AG04449 (cell line): ENCODE measurements around the gene USP8.

Source experiments
- CTCF ChIA-PET: fragments of 350-600 bp; formaldehyde crosslinking; extraction: SDS; loops from one replicate; lab custom pipeline; 2021; ENCODE audit warnings: antibody characterized with exemption; lab: Yijun Ruan, JAX
- POLR2A ChIA-PET: fragments of 400-600, 350-600 bp; formaldehyde crosslinking; extraction: SDS; loops from one replicate; lab custom pipeline; 2020; ENCODE audit warnings: antibody characterized with exemption, inconsistent platforms; lab: Yijun Ruan, JAX
- DNase-seq: peaks from one replicate; pipeline ENCODE4 v3.0.0-alpha.2; 2010; ENCODE audit warnings: low read depth, low spot score
- H3K4me3 ChIP-seq: 2 replicates; pipeline ENCODE4 v1.5.1; 2011; ENCODE audit warnings: low read depth, mild to moderate bottlenecking, control low read depth, low read length
- CTCF ChIP-seq: IDR thresholded peaks from one replicate; pipeline ENCODE4 v1.5.1; 2011; ENCODE audit warnings: mild to moderate bottlenecking, moderate library complexity, low read length, control low read depth, inconsistent platforms; ENCODE audit not compliant: insufficient read depth; ENCODE audit errors: missing control alignments

The USP8 gene

GRCh38 chr15:50562735-50563640, 138.8 kb downstream of the USP8 start:
- POLR2A ChIA-PET = no interaction called here
- no peak overlapping the region for H3K4me3 ChIP-seq
- no peak for TF ChIP-seq CTCF
- CTCF ChIA-PET = interaction anchor here (1.3 kb wide), 1 partner anchor 10 kb away, joined by 3 read pairs; no protein-coding TSS in a partner anchor
- no peak for DNase-seq

GRCh38 chr15:50563756-50564155, 139.6 kb downstream of the USP8 start:
- POLR2A ChIA-PET = no interaction called here

More at GRCh38 chr15:50563756-50564155, 139.6 kb downstream of the USP8 start:
- CTCF ChIA-PET = interaction anchor here (1.3 kb wide), 1 partner anchor 9 kb away, joined by 3 read pairs; no protein-coding TSS in a partner anchor
- DNase-seq = no peak
- no peak for TF ChIP-seq CTCF
- H3K4me3 ChIP-seq = no peak overlapping the region
